RWPE2 (cell line): ENCODE data around the gene WDR5.

Source experiments
- ATAC-seq: fragments of 200-7000 bp; cut with Tn5 transposase; 3 replicates; pipeline ENCODE4 v1.9.1; 2021; ENCODE audit warnings: low read depth
- DNase-seq: peaks from one replicate; pipeline ENCODE4 v3.0.0-alpha.2; 2020; ENCODE audit warnings: low spot score
- H3K27ac ChIP-seq: fragments of 450-650 bp; 2 replicates; pipeline ENCODE4 v1.5.1; 2017; ENCODE audit warnings: mild to moderate bottlenecking; ENCODE audit not compliant: poor library complexity, severe bottlenecking
- H3K27me3 ChIP-seq: fragments of 250-450 bp; sonication (Bioruptor Pico); 2 replicates; pipeline ENCODE4 v1.5.1; 2021; ENCODE audit warnings: mild to moderate bottlenecking, moderate library complexity; ENCODE audit not compliant: insufficient read depth, poor library complexity, severe bottlenecking
- H3K36me3 ChIP-seq: fragments of 250-450 bp; sonication (Bioruptor Pico); 2 replicates; pipeline ENCODE4 v1.5.1; 2020; ENCODE audit warnings: low read depth, mild to moderate bottlenecking, moderate library complexity
- H3K4me1 ChIP-seq: fragments of 250-450 bp; sonication (Bioruptor Pico); 2 replicates; pipeline ENCODE4 v1.5.1; 2021; ENCODE audit warnings: mild to moderate bottlenecking, moderate library complexity; ENCODE audit not compliant: insufficient read depth, poor library complexity, severe bottlenecking
- H3K4me3 ChIP-seq: fragments of 250-450 bp; sonication (Bioruptor Pico); 2 replicates; pipeline ENCODE4 v1.5.1; 2021; ENCODE audit warnings: mild to moderate bottlenecking, moderate library complexity; ENCODE audit not compliant: severe bottlenecking
- H3K9me3 ChIP-seq: fragments of 250-450 bp; sonication (Bioruptor Pico); 2 replicates; pipeline ENCODE4 v1.5.1; 2021; ENCODE audit warnings: mild to moderate bottlenecking, moderate library complexity; ENCODE audit not compliant: severe bottlenecking
- TF ChIP-seq, protein P1 (sequence below): fragments of 450-650 bp; IDR thresholded peaks from one replicate; pipeline ENCODE4 v1.5.1; 2017; ENCODE audit warnings: mild to moderate bottlenecking, moderate library complexity; ENCODE audit not compliant: poor library complexity, severe bottlenecking

Gene WDR5

DNA sequence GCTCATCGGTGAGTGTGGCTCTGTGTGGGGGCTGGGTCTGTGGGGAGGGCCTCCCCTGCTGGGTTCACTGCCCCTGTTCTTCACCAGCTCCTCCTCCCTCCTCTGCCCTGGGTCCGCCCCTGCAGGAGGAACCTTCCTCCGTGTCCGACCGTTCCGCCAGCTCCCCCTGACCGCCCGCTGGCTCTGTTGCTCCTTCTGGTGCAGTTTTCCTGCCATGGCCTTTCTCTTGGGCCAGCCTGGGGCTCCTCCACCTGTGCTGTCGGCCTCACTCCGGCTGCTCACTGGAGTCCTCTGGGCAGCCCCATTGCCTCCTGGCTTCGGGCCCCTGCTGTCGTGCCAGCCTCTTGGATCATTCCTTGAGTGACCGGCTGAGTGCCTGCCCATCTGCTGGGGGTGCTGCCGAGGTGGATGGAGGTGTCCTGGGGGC lies 16.2 kb downstream of the WDR5 start:
- Histone ChIP-seq H3K4me1 (no peaks in the 10 kb centered on the region), H3K27ac (no peak overlapping the region), H3K9me3 (no peaks in the 10 kb centered on the region), H3K27me3 (no peaks in the 10 kb centered on the region), H3K4me3 (no peak overlapping the region), H3K36me3 (peaks cover 79% of the 10 kb centered on the region)
- DNase-seq = no peak
- TF ChIP-seq, protein P1, sequence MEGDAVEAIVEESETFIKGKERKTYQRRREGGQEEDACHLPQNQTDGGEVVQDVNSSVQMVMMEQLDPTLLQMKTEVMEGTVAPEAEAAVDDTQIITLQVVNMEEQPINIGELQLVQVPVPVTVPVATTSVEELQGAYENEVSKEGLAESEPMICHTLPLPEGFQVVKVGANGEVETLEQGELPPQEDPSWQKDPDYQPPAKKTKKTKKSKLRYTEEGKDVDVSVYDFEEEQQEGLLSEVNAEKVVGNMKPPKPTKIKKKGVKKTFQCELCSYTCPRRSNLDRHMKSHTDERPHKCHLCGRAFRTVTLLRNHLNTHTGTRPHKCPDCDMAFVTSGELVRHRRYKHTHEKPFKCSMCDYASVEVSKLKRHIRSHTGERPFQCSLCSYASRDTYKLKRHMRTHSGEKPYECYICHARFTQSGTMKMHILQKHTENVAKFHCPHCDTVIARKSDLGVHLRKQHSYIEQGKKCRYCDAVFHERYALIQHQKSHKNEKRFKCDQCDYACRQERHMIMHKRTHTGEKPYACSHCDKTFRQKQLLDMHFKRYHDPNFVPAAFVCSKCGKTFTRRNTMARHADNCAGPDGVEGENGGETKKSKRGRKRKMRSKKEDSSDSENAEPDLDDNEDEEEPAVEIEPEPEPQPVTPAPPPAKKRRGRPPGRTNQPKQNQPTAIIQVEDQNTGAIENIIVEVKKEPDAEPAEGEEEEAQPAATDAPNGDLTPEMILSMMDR = no peak
- no peak for ATAC-seq

DNA sequence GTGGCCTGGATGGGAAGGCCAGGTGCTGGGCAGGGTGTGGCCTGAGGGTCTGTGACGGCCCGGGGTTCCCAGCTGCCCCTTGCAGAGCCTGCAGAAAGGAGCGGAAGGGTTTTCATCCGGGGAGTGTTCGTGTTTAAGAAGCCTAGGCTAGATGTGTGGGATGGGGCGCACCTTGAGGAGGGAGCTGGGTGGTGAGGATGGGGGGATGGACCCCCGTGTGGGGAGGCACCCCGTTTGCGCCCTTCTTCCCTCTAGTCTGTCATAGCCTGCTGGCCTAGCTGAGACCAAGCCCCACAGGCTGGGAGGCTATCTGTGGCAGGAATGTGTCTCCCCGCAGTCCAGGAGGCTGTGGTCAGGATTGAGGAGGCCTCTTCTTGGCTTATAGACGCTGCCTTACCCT lies 16.6 kb downstream of the WDR5 start:
- Histone ChIP-seq H3K36me3 (peaks cover 79% of the 10 kb centered on the region), H3K9me3 (no peaks in the 10 kb centered on the region), H3K4me1 (no peaks in the 10 kb centered on the region), H3K27me3 (no peaks in the 10 kb centered on the region), H3K4me3 (no peak overlapping the region), H3K27ac (no peak overlapping the region)
- ATAC-seq (no peak), DNase-seq (no peak)
- TF ChIP-seq, protein P1 = no peak

DNA sequence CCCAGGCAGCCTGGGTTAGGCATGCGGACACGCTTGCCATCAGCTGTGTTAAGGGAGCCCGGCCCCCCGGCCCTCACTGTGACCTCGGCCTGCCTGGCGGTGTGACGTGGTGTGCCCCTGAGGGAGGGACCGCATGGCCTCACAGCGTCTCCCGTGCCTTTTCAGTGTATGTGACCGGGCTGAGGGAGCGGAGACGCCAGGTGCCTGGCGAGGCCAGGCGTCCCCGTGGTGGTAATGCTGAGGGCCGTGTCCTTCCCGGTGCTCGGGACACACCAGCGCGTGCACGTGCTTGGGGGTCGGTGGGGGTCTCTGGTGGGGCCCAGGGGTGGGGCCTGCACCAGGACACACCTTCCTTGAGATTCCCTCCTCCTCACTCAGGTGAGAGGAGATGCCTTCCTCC lies 17.6 kb downstream of the WDR5 start:
- ATAC-seq (no peak), DNase-seq (no peak)
- no peaks in the 10 kb centered on the region for H3K9me3 ChIP-seq
- H3K36me3 ChIP-seq = peaks cover 79% of the 10 kb centered on the region
- TF ChIP-seq, protein P1 = no peak
- H3K4me1 ChIP-seq = no peaks in the 10 kb centered on the region
- H3K4me3 ChIP-seq = no peak overlapping the region
- no peak overlapping the region for H3K27ac ChIP-seq
- no peaks in the 10 kb centered on the region for H3K27me3 ChIP-seq

DNA sequence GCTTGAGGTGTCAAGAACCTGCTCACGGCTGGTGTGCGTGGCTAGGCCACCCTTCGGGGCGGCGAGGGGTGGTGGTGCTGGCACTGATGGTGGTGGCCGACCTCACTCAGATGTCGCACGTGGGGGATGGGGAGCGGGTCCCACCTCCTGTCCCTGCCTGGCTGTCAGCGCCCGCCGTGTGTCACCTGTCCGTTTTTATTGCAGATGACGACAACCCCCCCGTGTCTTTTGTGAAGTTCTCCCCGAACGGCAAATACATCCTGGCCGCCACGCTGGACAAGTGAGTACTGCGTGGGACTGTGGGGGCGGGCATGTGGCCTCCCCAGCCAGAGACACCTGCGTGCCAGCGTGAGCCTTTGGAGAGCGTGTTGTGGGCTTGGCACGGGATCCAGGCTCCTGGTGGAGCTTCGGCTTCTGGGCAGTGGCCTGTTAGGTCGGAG lies 18.4 kb downstream of the WDR5 start:
- DNase-seq = no peak
- Histone ChIP-seq H3K36me3 (peaks cover 75% of the 10 kb centered on the region), H3K4me1 (no peaks in the 10 kb centered on the region), H3K27me3 (no peaks in the 10 kb centered on the region), H3K27ac (no peak overlapping the region), H3K9me3 (no peaks in the 10 kb centered on the region), H3K4me3 (no peak overlapping the region)
- TF ChIP-seq, protein P1 = no peak
- no peak for ATAC-seq

DNA sequence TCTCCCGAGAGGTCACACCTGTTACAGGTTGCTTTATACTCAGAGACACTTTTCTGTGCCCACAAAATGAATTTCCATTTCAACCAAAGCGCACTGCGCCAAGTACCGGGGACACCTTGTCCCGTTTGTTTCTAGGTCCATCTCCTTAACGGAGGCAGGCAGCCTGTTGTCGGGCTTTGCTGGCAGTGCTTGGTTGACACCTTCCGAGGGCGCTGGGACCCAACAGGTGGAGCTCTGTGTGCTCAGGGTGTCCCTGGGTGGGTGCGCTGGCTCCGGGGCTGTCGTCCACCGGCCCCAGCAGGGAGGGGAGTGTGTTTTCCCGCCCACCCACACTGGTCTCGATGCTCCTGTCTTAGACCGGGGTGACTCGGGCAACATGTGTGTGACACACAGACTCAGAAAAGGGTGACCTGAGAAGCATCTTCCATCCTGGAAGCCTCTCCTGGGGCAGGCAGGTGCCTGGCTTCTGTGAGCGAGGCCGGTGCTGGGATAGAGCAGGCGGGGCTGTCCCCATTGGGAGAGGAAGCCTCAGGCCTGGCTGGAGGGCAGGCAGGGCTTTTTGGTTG lies 20.0 kb downstream of the WDR5 start:
- no peak overlapping the region for H3K27ac ChIP-seq
- H3K36me3 ChIP-seq = peaks cover 61% of the 10 kb centered on the region
- no peaks in the 10 kb centered on the region for H3K9me3 ChIP-seq
- no peak for DNase-seq
- no peak overlapping the region for H3K4me3 ChIP-seq
- TF ChIP-seq, protein P1 = no peak
- ATAC-seq = no peak
- H3K4me1 ChIP-seq = no peaks in the 10 kb centered on the region
- H3K27me3 ChIP-seq = no peaks in the 10 kb centered on the region
